ENCODE data around the gene AHSG. TPM values are rescaled to one million over a fixed set of nuclear protein-coding genes. Genes with fewer than 3 reads are reported as not detected.

Gene AHSG
- total and polyA plus RNA-seq, 10 of the 15 experiments (the other 5 are each of a cell fraction or from before 2014, with no cell fraction given), result 0.06 to 0.90 (median 0.15) TPM; not detected in 7

GRCh38 chr3:186618318-186618938 is 5.6 kb downstream of the AHSG start (continued):
- TF ChIP-seq CUX1 (IDR thresholded peaks at IDR 0.05; ENCODE audit: insufficient replicate concordance, low read depth, low read length) (no peak), FOS (IDR thresholded peaks at IDR 0.05; ENCODE audit: borderline replicate concordance, extremely low read depth, insufficient read length) (no peak)

- no peak for ATAC-seq
- ChIA-PET RAD21 (ENCODE audit: unreplicated experiment) (no interaction called here), CTCF (interaction anchor here (0.5 to 6.8 kb wide), 4 partner anchors 79 to 1306 kb away, joined by 3 to 80 read pairs (median 4); no protein-coding TSS in a partner anchor), SMC1A (ENCODE audit: uncharacterized antibody, unreplicated experiment) (no interaction called here), POLR2A (no interaction called here)
- Histone ChIP-seq H3K4me1 (ENCODE audit: control insufficient read depth, insufficient read depth, low read length) (peaks cover 4% of the 10 kb centered on the region), H4K20me1 (ENCODE audit: control insufficient read depth, insufficient read depth) (no peaks in the 10 kb centered on the region), H3K79me2 (ENCODE audit: control insufficient read depth, insufficient read depth, low read length) (no peaks in the 10 kb centered on the region), H3K4me3 (no peak overlapping the region), H3K27me3 (replicated peaks in 1 of 2; ENCODE audit: control insufficient read depth in 2 of 2, insufficient read depth in 2 of 2, low read length in 1 of 2) (no peaks in the 10 kb centered on the region; a peak in 3 of 4 replicates), H2AFZ (ENCODE audit: control insufficient read depth, low read depth, low read length) (no peak overlapping the region), H3K36me3 (ENCODE audit: control insufficient read depth in 2 of 2, insufficient read depth in 2 of 2, low read length in 1 of 2) (no peaks in the 10 kb centered on the region), H3K9ac (ENCODE audit: control insufficient read depth, insufficient read depth, low read length) (no peak overlapping the region), H3K4me2 (ENCODE audit: control insufficient read depth, insufficient read depth) (no peak overlapping the region), H3K27ac (ENCODE audit: control insufficient read depth, insufficient read depth) (no peak overlapping the region), H3K9me3 (replicated peaks; ENCODE audit: control insufficient read depth, insufficient read depth, low read length) (no peaks in the 10 kb centered on the region)
- BruUV-seq (replicated peaks), result no TSS peak
- intact Hi-C loops (cut with micrococcal nuclease; ENCODE audit: unreplicated experiment), result loop anchor here (5.0 to 10.0 kb wide), 2 partner anchors 362 to 545 kb away; no protein-coding TSS in a partner anchor
- no peak for FAIRE-seq
- DNase-seq (ENCODE audit: low read depth, low spot score), result no peak
- WGBS (ENCODE audit: insufficient coverage, insufficient replicate concordance, low lambda C conversion rate, missing lambda C conversion rate), result 76% methylated on average over 5 of the region's 5 CpGs
- in situ Hi-C loops (cut with MboI), result loop anchor here (5.0 kb wide), 1 partner anchor 203 kb away; no protein-coding TSS in a partner anchor
- TF ChIP-seq CBFB (IDR thresholded peaks at IDR 0.05; ENCODE audit: low read depth) (no peak), E4F1 (IDR thresholded peaks at IDR 0.05; ENCODE audit: borderline replicate concordance, partially characterized antibody) (no peak), SIX5 (IDR thresholded peaks at IDR 0.05; ENCODE audit: low read depth, low read length, severe bottlenecking) (no peak), TCF7 (IDR thresholded peaks at IDR 0.05; ENCODE audit: borderline replicate concordance) (no peak), CHD1 (IDR thresholded peaks at IDR 0.05; ENCODE audit: low read depth, low read length) (no peak), SPI1 (IDR thresholded peaks at IDR 0.05; ENCODE audit: borderline replicate concordance, insufficient read depth, low read depth, low read length) (no peak), FOS (IDR thresholded peaks at IDR 0.05; ENCODE audit: borderline replicate concordance, extremely low read depth, insufficient read length) (no peak), NFYA (IDR thresholded peaks at IDR 0.05; ENCODE audit: borderline replicate concordance, low read depth, low read length) (no peak), ZNF207 (IDR thresholded peaks at IDR 0.05; ENCODE audit: borderline replicate concordance) (no peak), MEF2B (IDR thresholded peaks at IDR 0.05; ENCODE audit: partially characterized antibody, poor library complexity, severe bottlenecking) (no peak), EZH2 (IDR thresholded peaks at IDR 0.05; ENCODE audit: borderline replicate concordance, control insufficient read depth, low read depth, low read length) (no peak), CREB1 (IDR thresholded peaks at IDR 0.05; ENCODE audit: low read depth) (no peak), NR2F1 (conservative IDR thresholded peaks at IDR 0.05) (no peak)
Measured at GRCh38 chr3:186619787-186620212, 6.9 kb downstream of the AHSG start.
